SKM-1 treated with dmso at 0.1 percent for 144 hours (cell line): ENCODE measurements around the gene GFY.
"Not testable (repeated sequence)": the region's sequence is repeated elsewhere in the genome, so short reads cannot be mapped to it uniquely, and the experiment has no call there.

ENCODE experiments used
- DNase-seq: peaks from one replicate; lab custom pipeline; 2025; ENCODE audit not compliant: unreplicated experiment; lab: John Stamatoyannopoulos, UW

Gene GFY

DNA sequence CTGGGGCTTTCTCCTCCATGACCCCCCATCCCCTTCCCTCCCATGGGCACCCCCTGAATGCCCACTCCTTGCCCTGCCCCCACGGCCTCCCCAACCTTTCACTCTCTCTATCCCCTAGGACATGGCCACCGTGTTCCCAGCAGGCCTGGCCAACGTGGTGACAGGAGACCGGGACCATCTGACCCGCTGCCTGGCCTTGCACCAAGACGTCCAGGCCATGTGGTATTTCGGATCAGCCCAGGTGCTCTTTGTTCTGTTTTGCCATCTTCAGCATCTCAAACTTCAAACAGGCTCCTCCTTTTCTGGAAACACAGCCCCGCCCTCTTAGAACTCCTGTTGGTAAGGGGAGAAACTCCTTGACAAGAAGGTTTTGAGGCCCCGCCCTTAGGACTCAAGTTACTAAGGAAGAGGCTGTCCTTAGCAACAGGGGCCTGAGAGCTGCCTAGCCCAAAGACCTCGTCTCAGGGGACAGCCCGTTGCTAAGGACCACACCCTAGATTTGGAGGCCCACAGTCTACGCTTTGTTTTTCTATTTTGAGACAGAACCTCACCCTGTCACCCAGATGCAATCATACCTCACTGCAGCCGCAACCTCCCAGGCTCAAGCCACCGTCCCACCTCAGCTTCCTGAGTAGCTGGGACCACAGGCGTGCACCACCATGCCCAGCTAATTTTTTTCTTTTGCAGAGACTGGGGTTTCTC, 43.7 kb downstream of the GFY start:
- DNase-seq = peak; percentile 69

DNA sequence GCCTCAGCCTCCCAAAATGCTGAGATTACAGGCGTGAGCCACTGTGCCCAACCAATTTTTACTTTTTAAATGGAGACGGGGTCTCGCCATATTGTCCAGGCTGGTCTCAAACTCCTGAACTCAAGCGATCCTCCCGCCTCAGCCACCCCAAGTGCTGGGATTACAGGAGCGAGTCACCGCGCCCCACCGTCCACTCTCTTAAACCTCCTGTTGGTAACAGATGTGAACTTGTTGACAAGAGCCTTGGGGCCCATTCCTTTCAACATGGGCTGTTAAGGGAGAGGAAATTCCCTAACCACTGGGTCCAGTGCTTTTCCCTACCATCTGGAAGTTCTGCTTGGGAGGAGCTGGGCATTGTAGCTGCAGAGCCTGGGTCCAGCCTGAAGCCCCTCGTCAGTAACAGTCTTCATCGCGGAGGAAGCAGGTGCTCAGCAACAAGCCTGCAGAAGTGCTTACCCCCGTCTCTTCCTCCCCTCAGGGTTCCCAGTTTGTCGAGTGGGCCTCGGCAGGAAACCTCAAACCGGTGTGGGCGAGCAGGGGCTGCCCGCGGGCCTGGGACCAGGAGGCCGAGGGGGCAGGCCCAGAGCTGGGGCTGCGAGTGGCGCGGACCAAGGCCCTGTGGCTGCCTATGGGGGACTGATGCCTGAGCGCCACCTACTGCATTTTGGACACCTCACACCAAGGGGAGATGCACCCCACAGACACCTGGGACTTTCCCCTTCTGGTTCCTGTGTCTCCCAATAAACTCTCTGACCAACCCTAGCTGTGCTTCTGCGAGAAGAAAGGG, 44.8 kb downstream of the GFY start:
- DNase-seq = peak; percentile 20

DNA sequence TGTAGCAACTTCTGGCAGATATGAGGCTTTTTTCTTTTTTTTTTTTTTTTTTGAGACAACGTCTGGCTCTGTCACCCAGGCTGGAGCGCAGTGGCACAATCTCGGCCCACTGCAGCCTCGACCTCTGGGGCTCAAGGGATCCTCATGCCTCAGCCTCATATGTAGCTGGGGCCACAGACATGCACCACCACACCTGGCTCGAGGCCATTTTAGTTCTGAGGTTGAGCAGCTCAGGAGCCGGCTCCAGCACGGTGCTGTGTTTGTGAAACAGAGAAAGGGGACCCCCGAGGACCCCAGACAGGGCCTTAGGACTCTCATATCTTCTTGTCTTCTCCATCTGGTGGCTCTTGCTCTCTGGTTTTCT, 45.4 kb downstream of the GFY start:
- no peak for DNase-seq

DNA sequence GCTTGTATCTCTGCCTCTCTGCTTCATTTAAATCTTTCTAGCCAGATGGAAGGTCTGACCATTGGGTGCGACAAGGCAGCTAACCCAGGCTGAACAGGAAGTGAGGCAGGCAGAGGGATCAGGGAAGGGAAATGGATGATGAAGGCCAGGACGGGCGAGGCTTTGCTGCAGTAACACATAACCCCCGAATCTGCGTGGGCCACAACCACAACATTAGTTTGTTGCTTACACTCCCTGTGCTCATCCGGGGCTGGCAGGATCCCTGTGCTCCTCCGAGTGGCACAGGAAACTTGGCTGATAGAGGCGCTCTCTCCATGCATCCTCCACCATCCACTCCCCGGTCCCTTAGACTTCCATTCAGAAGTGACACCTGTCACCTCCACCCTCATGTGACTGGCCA, 47.7 kb downstream of the GFY start:
- DNase-seq = no peak

DNA sequence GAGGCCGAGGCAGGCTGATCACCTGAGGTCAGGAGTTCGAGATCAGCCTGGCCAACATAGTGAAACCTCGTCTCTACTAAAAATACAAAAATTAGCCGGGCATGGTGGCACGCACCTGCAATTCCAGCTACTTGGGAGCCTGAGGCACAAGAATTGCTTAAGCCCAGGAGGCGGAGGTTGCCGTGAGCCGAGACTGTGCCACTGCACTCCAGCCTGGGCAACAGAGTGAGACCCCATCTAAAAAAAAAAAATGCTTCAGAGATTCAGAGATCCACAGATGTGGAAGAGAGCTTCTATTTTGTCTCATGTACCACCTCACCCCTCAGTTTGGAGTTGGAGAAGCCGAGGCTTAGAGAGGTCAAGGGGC, 48.3 kb downstream of the GFY start:
- DNase-seq = not testable (repeated sequence)

DNA sequence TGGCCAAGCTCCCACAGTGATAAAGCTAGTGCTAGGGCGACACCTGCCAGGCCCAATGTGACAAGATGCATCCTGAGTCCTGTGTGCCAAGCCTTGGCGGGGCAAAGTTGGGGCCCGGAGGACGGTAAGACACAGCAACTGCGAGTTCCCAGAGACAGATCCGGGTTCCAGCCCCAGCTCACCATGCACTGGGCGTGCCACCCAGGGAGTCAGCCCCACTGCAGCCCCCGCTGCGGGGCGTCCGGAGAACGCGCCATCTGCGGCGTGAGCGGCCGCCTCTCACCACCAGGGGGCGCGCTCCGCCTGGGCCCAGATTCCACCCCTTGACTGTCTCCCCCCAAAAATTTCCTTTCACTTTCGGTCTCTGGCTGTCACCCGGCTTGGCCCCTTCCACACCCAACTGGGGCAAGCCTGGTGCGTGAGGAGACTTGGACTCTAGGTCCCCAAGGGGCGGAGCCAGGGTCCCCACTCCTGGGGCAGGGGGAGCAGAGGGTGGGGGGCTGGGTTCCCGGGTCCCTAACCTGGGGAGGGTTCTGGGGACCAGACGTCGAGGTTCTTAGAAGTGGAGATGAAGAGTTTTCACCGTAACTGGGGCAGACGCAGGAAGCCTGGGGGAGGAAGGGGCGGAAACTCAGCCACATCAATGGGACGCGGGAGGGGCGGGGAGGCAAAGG, 48.8 kb downstream of the GFY start, which contains the start of gene FLT3LG:
TSS of gene FLT3LG (plus strand) at position 348 of the 674 bp plus-strand sequence. CDS start 425 bp downstream, outside the sequence.
- DNase-seq = peak; percentile 34

DNA sequence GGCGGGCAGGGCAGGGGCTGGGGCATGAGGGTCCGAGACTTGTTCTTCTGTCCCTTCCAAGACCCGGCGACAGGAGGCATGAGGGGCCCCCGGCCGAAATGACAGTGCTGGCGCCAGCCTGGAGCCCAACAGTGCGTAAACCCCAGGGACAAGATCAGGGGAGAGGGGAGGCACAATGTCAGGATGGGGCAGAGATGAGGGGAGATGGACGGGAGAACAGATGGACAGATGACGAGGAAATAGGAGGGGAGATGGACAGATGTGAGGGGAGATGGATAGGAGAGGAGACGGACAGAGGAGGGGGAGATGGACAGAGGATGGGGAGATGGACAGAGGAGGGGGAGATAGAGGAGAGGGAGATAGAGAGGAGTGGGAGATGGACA, 49.3 kb downstream of the GFY start:
- DNase-seq = no peak

DNA sequence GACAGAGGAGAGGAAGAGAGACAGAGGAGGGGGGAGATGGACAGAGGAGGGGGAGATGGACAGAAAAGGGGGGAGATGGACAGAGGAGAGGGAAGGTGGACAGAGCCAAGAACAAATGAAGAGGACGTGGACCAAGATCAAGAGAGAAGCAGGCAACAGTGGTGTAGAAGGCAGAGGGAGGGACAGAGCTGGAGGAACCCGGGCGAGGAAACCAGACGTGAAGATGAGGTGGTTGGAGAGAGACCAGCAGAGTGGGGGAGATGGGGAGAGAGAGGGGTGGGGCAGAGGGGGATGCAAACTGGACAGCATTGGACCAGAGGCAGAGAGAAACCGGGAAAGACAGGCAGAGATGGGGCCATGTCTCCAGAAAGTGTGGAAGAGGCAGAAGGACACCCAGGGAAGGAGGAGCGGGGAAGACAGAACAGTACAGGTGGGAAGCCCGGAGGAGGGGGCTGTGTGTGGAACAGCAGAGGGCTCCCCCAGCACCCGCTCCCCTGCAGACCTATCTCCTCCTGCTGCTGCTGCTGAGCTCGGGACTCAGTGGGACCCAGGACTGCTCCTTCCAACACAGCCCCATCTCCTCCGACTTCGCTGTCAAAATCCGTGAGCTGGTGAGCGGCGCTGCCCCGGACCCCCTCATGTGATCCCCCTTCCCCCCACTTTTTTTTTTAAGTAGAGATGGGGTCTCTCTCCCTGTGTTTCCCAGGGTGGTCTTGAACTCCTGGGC, 50.2 kb downstream of the GFY start:
- DNase-seq = no peak

DNA sequence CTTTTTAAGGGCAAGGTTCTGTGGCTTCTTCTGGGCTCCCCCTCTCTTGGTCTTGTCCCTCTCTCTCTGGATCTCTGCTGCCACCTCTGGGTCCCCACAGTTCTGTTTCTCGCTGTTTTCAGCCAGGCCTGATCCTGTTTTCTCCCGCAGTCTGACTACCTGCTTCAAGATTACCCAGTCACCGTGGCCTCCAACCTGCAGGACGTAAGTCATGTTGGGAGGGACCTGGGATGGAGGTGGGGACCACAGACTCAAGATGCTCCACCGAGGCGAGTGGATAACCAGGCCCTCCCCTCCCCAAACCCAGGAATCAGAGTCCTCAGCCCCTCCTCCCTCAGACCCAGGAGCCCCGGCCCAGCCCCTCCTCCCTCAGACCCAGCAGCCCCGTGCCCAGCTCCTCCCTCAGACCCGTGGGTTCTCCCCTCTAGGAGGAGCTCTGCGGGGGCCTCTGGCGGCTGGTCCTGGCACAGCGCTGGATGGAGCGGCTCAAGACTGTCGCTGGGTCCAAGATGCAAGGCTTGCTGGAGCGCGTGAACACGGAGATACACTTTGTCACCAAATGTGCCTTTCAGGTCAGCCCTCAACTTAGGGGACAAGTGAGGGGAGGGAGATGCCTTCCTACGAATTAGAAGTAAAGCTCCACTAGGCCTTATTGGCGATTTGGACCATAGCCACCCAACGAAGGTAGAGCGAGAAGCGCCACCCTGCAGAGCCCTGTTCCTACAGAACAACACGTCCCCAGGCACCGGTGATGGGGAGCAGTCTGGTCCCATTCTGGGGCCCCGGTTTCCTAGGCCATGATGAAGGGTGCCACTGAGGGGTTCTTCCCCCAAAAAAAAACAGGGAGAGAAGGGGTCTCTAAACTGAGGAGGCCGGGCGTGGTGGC, 51.0 kb downstream of the GFY start:
- DNase-seq = no peak
